Stimulated activated CD4-positive, alpha-beta T cell treated with anti-CD3 and anti-CD28 coated beads, Interleukin-12 subunit alpha, Interleukin-12 subunit beta, amount 100 ng/mL, for 48 hours (primary cell): ENCODE results near the gene OR51G1.
"Not testable (repeated sequence)": the region's sequence is repeated elsewhere in the genome, so short reads cannot be mapped to it uniquely, and the experiment has no call there.

ENCODE experiments used
- DNase-seq, 3 donors: peaks; one replicate each; pipeline ENCODE4 v3.0.0-alpha.2; 2020; ENCODE audit warnings: low read depth in 2 of 3, low spot score in 1 of 3

OR51G1 gene, protein sequence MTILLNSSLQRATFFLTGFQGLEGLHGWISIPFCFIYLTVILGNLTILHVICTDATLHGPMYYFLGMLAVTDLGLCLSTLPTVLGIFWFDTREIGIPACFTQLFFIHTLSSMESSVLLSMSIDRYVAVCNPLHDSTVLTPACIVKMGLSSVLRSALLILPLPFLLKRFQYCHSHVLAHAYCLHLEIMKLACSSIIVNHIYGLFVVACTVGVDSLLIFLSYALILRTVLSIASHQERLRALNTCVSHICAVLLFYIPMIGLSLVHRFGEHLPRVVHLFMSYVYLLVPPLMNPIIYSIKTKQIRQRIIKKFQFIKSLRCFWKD

GRCh38 chr11:4924239-4924638, at the start of gene OR51G1:
TSS of gene OR51G1 (minus strand) at chr11:4924339. CDS start at chr11:4924339, 0 bp downstream.
- DNase-seq, result no peak

DNA sequence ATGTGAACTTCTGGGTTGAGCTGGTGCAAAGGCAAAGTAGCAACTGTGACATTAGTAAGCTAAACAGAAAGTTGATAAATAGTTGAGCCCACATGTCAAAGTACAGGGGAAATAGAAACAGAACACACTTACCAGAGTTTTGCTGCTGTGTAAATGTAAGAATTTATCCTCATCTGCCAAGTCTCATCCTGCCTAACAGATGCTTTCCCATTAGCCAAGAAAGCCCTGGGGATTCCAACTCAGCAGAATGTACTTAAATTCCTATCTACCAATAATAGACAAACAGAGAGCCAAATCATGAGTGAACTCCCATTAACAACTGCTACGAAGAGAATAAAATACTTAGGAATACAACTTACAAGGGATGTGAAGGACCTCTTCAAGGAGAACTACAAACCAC, 38.7 kb upstream of the OR51G1 start:
- DNase-seq, result no peak

- no peak for DNase-seq
These were observed 36.7 kb upstream of the OR51G1 start for GRCh38 chr11:4960877-4961276.

DNA sequence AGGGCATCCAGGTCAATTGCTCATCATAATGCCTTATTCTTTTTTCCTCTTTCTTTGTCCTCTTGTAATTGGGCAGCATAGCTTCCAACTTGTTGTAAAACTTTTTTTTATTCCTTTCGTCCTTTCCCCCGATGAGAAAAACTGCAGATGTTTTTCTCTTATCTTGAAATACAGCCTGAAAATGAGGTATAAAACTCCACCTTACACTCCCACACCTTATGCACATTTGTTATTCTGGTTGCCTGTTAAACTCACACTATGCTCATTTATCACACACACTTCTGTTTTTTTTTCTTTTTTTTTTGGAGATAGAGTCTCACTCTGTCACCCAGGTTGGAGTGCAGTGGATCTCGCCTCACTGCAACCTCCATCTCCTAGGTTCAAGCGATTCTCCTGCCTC, 33.3 kb upstream of the OR51G1 start:
- DNase-seq, result no peak

DNA sequence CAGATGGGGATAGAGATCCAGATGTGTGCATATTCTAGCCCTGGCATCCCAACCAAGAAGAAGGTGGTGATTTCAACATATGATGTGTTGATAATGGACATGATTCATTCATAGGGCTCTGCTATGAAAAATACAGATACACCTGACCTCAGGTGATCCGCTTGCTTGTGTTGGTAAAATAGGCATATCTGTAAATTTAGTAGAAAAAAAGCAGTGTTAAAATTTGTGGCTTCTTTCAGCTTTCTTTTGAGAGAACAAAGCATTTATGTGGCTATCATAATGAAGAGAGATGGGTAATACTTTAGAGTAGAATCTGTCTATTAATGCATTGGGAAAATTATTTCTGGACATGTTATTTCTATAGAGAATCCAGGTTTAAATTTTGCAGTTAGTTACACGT, 31.5 kb upstream of the OR51G1 start, which contains the start of gene OR51A2:
TSS of gene OR51A2 (minus strand) at position 101 of the 400 bp plus-strand sequence. CDS start at position 101, 0 bp downstream.
- not testable (repeated sequence) for DNase-seq

GRCh38 chr11:4947505-4947904, 23.4 kb upstream of the OR51G1 start, which contains the start of gene OR51A4:
TSS of gene OR51A4 (minus strand) at chr11:4947605. CDS start at chr11:4947100, 505 bp downstream.
- no peak for DNase-seq

DNA sequence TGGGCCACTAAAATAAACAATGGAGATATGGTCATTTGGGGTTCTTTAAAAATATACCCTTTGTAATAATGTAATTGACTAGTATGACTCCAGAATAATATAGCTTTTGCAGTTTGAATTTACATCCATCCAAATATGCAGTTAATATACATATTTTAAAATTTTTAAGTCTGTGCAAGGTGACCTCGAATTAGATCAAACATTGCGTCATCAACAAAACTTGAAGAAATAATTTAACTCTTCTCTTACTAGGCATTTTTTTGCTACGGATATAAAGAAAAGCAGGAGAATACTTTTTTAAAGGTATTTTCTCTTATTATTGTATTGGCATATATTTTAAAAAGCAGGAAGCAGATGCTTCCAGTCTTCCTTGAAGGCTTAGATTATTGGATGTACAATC, 12.6 kb upstream of the OR51G1 start:
- no peak for DNase-seq

DNA sequence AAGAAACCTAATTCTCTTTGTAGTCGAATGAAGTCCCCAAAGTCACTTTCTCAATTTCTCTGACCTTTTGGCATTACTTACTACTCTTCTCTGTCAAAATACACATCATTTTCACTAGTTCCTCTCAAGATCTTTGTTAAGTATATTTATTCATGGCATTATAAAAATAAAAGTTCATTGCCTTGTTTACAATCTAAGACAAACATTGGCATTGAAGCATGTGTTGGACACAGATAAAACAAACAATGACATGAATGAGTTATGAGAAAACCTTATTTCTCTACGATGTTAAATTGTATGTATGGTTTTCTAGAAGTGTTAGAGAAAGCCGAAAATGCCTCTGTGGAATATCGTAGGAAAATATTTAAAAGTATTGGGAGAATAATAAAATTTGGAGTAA, 8.6 kb upstream of the OR51G1 start:
- no peak for DNase-seq

GRCh38 chr11:4926608-4927007, 2.5 kb upstream of the OR51G1 start:
- DNase-seq, result no peak

DNA sequence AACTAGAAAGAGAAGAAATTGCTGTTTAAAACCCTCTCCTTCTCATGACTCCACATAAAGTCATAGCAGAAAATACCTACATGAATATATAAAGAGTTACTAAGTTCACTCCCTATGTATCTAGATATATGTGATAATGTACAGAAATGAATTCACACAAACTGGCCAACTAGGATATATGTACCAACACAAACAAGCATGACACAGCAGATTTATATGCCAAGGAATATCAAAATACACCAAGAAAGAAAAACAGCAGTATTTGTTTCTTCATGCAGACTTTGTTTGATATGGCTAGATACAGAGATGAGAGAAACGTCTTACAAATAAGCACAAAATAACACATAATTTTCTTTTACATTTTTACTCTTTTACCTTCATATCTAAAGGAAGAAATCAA, 1.8 kb downstream of the OR51G1 start:
- no peak for DNase-seq

DNA sequence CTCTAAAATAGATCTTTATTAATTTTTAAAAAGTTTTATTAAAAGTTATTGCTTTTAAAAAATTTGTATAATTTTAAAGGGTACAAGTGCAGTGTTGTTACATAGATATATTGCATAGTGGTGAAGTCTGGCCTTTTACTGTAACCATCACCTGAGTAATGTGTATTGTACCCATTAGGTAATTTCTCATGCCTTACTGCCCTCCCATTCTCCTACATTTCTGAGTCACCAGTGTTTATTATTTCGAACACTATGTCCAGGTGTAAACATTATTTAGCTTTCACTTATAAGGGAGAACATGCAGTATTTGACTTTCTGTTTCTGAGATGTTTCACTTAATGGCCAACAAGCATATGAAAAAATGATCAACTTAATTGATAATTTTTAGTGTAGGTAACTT, 2.3 kb downstream of the OR51G1 start:
- no peak for DNase-seq

- DNase-seq, result no peak
These were observed 4.9 kb downstream of the OR51G1 start, which contains the start of gene OR51G2 for GRCh38 chr11:4919250-4919649. TSS of gene OR51G2 (minus strand) at chr11:4919350. CDS start at chr11:4915663, 3,687 bp downstream.

DNA sequence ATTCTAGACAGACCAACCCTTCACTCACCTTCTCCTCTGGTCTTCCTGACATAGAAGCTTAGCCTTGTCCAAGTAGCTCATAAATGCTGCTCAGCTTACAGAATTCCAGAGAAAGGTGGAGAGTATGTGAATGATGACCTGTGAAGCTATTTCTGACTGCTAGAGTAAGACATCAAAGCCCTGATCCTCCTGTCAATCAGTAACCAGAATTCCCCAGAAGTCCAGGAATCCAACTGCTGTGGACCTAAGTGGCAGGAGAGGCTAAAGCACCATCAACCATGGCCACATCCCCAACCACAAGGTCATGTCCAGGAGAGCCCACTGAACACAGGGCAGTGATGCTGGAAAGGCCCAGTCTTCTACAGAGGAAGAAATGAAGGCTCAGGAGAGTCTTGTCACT, 7.6 kb downstream of the OR51G1 start:
- DNase-seq, result no peak

GRCh38 chr11:4903484-4903883, 20.7 kb downstream of the OR51G1 start, which contains the start of gene OR51A7:
TSS of gene OR51A7 (plus strand) at chr11:4903783. CDS start at chr11:4907370, 3,587 bp downstream.
- DNase-seq, result no peak

DNA sequence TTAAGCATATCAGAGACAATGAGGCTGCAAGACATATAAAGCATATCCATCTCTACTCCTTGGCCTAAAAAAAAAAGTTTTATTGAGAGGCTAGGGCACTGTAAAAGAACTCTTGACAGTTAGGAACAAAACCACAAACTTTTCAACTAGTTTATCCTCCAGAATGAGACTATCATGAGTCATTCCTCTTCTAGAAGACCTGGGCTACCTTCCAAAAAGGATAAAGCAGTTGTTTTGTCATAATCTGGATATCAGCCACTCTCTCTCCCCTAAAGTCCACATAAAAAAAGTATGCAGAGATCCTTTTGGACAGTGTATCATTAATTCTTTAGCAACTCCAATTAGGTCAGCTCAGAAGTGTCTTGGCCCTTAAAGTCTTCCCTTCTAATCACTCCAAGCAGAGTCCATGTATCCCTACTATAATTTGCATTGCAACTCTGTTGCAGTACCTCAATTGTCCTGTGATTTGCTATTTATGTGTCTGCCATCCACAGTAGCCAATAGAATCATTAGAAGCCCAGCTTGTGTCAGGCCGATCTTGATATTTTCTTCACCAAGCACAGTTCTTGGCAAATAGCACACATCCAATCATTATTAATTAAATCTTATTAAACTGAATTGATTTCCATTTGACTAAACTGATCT, 32.0 kb downstream of the OR51G1 start:
- no peak for DNase-seq

DNA sequence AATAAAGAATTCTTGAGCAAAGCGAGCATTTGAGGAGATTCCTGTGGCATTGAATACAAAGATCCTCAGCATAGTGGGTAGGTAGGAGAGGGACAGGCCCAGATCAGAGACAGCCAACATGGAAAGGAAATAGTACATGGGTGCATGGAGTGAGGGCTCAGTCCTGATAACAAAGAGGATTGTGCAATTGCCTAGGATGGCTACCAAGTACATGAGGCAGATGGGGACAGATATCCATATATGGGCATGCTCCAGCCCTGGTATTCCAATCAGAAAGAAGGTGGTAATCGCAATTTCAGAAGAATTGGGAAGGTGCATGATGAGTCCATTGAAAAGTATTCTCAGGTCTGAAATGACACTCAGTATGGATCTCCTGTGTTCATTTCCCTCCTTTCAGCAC, 33.9 kb downstream of the OR51G1 start:
- DNase-seq, result no peak

DNA sequence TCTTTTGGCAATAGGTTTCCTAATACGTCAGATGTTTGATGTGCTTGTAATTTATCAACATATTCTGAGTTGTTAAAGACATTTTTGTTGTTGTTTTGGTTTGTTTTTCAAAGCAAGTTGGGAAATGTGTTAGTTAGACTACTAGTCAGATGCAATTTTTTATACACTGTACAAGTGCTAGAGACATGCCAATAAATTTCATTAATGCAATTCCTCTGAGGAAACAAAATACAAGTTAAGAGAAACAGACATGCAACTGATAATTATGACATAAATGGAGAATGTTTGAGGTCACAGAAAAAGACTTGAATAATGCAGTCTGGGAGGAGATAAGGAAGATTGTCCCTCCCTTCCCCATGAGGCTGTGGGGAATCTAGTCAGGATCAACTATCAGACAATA, 36.5 kb downstream of the OR51G1 start:
- no peak for DNase-seq

- DNase-seq, result no peak
These were observed 38.0 kb downstream of the OR51G1 start for GRCh38 chr11:4886186-4886585.

DNA sequence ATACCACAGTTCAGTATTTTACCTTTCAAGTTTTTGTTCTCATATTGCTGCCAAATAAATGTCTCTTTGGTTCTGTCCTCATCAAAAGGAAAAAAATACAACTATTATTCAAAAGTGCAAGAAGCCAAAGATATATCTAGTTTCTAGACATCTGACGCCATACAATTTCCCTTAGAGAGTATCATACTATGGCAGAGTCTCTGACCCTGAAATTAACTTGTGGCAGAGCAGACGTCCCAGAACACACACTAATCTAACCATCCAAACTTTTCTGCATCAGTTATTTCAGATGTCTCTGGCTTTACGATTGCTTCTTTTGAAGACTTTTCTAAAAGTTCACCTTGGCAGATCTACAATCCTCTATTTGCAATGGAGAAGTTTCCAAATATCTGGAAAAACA, 39.8 kb downstream of the OR51G1 start:
- no peak for DNase-seq

- no peak for DNase-seq
These were observed 41.6 kb downstream of the OR51G1 start for GRCh38 chr11:4882543-4882942.

DNA sequence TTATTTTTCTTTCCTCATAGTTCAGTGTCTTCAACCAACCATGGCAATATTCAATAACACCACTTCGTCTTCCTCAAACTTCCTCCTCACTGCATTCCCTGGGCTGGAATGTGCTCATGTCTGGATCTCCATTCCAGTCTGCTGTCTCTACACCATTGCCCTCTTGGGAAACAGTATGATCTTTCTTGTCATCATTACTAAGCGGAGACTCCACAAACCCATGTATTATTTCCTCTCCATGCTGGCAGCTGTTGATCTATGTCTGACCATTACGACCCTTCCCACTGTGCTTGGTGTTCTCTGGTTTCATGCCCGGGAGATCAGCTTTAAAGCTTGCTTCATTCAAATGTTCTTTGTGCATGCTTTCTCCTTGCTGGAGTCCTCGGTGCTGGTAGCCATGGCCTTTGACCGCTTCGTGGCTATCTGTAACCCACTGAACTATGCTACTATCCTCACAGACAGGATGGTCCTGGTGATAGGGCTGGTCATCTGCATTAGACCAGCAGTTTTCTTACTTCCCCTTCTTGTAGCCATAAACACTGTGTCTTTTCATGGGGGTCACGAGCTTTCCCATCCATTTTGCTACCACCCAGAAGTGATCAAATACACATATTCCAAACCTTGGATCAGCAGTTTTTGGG, 42.2 kb downstream of the OR51G1 start, which contains the start of gene OR51T1:
TSS of gene OR51T1 (plus strand) at position 41 of the 641 bp plus-strand sequence. CDS start at position 41, 0 bp downstream.
- DNase-seq, result no peak

- DNase-seq, result no peak
These were observed 43.0 kb downstream of the OR51G1 start for GRCh38 chr11:4881188-4881587.
